ENCODE results near the gene PCSK4. TPM values are rescaled to one million over a fixed set of nuclear protein-coding genes. Genes with fewer than 3 reads are reported as not detected.
"Not testable (repeated sequence)": the region's sequence is repeated elsewhere in the genome, so short reads cannot be mapped to it uniquely, and the experiment has no call there.

PCSK4 gene
- total and polyA plus RNA-seq, 12 donors = 0.38 to 3.9 (median 1.4) TPM

DNA sequence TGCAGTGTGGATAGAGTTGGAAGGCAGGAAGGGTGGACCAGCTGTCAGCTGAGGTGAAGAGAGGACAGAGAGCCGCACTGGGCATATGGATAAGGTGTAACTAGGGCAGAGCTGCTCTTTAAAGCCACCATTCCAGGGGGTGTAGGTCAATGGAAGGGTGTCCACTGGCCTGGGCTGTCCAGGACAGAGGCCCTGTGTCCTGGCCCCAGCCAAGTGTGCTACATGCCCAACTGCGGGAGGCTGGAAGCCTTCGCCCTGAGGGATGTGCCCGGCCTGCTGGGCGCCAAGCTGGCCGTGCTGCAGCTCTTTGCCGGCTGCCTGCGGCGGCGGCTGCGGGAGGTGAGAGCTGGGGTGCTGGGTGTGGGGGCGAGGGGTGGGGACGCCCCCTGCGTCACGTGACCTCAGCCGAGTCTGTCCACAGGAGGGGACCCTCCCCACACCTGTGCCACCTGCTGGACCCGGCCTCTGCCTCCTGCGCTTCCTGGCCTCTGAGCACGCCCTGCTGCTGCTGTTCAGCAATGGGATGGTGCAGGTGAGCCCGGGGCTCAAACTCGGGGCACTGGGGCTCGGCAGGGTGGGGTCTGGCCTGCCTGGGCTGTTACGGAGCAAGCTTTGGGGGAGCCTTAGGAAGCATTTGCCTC lies 43.5 kb upstream of the PCSK4 start:
- TF ChIP-seq, protein P1, sequence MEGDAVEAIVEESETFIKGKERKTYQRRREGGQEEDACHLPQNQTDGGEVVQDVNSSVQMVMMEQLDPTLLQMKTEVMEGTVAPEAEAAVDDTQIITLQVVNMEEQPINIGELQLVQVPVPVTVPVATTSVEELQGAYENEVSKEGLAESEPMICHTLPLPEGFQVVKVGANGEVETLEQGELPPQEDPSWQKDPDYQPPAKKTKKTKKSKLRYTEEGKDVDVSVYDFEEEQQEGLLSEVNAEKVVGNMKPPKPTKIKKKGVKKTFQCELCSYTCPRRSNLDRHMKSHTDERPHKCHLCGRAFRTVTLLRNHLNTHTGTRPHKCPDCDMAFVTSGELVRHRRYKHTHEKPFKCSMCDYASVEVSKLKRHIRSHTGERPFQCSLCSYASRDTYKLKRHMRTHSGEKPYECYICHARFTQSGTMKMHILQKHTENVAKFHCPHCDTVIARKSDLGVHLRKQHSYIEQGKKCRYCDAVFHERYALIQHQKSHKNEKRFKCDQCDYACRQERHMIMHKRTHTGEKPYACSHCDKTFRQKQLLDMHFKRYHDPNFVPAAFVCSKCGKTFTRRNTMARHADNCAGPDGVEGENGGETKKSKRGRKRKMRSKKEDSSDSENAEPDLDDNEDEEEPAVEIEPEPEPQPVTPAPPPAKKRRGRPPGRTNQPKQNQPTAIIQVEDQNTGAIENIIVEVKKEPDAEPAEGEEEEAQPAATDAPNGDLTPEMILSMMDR (IDR thresholded peaks at IDR 0.05) = no peak
- DNase-seq (no peak), ATAC-seq (peak in 1 of 8 donors; percentile 40)
- Histone ChIP-seq H3K27ac (no peak overlapping the region), H3K9me3 (no peaks in the 10 kb centered on the region), H3K36me3 (no peaks in the 10 kb centered on the region), H3K4me3 (no peak overlapping the region), H3K27me3 (peaks cover 0 to 38% (median 12%) of the 10 kb centered on the region in 7 donors), H3K4me1 (peaks cover 0 to 5% (median 0%) of the 10 kb centered on the region in 9 donors)
- WGBS, 2 donors = 76 to 79% methylated on average over 22 to 23 of the region's 23 CpGs
- intact Hi-C loops (cut with DNase I) = no loop called here

DNA sequence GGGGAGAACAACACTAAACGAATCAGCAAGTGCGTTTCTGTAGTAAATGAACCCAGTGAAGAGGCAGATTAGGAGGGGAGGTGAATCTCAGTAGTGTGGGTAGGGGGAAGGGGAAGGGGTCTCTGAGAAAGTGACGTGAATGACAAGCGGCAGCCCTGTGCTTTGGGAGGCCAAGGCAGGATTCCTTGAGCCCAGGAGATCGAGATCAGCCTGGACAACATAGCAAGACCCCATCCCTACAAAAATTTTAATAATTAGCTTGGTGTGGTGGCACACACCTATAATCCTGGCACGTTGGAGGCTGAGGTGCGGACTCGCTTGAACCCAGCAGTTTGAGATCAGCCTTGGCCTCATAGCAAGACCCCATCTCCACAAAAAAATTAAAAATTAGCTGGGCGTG lies 41.9 kb upstream of the PCSK4 start:
- H3K4me1 ChIP-seq = no peaks in the 10 kb centered on the region
- H3K9me3 ChIP-seq = no peaks in the 10 kb centered on the region
- 90 to 92% methylated on average over 9 of the region's 9 CpGs for WGBS, 2 donors
- no peak overlapping the region for H3K27ac ChIP-seq
- H3K27me3 ChIP-seq = peaks cover 0 to 40% (median 22%) of the 10 kb centered on the region in 7 donors
- intact Hi-C loops (cut with DNase I) = no loop called here
- DNase-seq (no peak), ATAC-seq (no peak)
- TF ChIP-seq, protein P1 (IDR thresholded peaks at IDR 0.05) = no peak
- H3K36me3 ChIP-seq = no peaks in the 10 kb centered on the region
- no peak overlapping the region for H3K4me3 ChIP-seq

DNA sequence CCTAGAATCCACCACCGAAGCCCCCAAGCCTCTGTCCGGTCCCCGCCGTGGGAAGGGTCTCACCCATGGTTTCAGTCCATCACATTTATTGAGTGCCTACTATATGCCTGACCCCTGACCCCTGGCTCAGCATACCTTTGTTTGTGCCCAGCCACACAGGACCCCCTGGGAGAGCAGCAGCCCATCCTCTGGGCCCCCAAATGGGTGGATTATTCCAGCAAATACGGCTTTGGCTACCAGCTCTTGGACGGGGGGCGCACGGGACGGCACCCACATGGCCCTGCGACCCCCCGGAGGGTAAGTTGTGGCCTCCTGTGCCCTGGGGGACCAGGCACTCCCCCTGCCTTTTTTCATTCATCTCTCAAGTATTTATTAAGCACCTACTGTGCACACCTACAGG lies 41.4 kb upstream of the PCSK4 start:
- Histone ChIP-seq H3K27ac (no peak overlapping the region), H3K4me3 (no peak overlapping the region), H3K27me3 (peaks cover 0 to 44% (median 26%) of the 10 kb centered on the region in 7 donors), H3K9me3 (no peaks in the 10 kb centered on the region), H3K4me1 (no peaks in the 10 kb centered on the region), H3K36me3 (no peaks in the 10 kb centered on the region)
- intact Hi-C loops (cut with DNase I) = no loop called here
- TF ChIP-seq, protein P1 (IDR thresholded peaks at IDR 0.05) = no peak
- no peak for ATAC-seq
- WGBS, 2 donors = 85 to 87% methylated on average over 11 of the region's 11 CpGs
- no peak for DNase-seq

DNA sequence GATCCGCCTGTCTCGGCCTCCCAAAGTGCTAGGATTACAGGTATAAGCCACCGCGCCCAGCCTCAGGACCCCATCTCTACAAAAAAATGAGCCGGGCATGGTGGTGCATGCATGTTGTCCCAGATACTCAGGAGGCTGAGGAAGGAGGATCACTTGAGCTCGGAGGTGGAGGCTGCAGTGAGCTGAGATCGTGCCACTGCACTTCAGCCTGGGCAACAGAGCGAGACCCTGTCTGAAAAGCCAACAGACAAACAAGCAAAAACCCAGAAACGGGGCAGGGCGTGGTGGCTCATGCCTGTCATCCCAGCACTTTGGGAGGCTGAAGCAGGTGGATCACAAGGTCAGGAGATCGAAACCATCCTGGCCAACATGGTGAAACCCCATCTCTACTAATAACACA lies 40.7 kb upstream of the PCSK4 start:
- ATAC-seq; H3K4me3 ChIP-seq; H3K36me3 ChIP-seq; intact Hi-C loops (cut with DNase I); H3K9me3 ChIP-seq; H3K4me1 ChIP-seq; H3K27ac ChIP-seq; DNase-seq: not testable (repeated sequence)
- 90 to 94% methylated on average over 11 of the region's 11 CpGs for WGBS, 2 donors
- H3K27me3 ChIP-seq = peaks cover 6 to 51% (median 33%) of the 10 kb centered on the region in 7 donors

DNA sequence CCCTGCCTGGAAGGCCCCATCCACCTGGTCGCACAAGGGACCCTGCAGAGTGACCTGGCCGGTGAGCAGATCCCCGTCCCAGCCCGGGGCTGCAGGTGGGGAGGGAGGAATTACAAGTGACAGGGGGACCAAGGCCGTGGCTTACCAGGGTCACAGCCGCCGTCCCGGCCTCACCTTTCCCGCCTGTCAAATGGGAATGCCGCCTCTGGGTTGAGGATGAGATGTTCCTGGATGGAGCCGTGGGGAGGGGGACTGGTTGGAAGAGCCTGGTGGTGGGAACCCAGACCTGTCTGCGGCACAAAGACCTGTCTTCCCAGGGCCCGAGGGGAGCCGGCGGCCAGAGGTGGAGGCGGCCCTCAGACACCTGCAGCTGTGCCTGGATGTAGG lies 39.3 kb upstream of the PCSK4 start:
- Histone ChIP-seq H3K36me3 (no peaks in the 10 kb centered on the region), H3K27me3 (peaks cover 14 to 65% (median 48%) of the 10 kb centered on the region in 7 donors), H3K4me3 (no peak overlapping the region), H3K9me3 (no peaks in the 10 kb centered on the region), H3K27ac (no peak overlapping the region), H3K4me1 (no peaks in the 10 kb centered on the region)
- no peak for ATAC-seq
- no peak for DNase-seq
- intact Hi-C loops (cut with DNase I) = loop anchor here in 1 of 10 donors (10.0 kb wide), 1 partner anchor 215 kb away; no protein-coding TSS in a partner anchor
- TF ChIP-seq, protein P1 (IDR thresholded peaks at IDR 0.05) = no peak
- 80 to 88% methylated on average over 16 of the region's 16 CpGs for WGBS, 2 donors
